IMR-90 (cell line): ENCODE data around the gene DNAH17.

Experiments used
- BHLHE40 ChIP-seq: fragments of 150-350 bp; IDR thresholded peaks from 2 replicates; pipeline ENCODE4 v1.6.1; 2016; ENCODE audit warnings: mild to moderate bottlenecking, low read depth, low read length
- CTCF ChIP-seq: conservative IDR thresholded peaks from 2 replicates; pipeline ENCODE4 v1.5.1; 2012; ENCODE audit warnings: mild to moderate bottlenecking, low read depth, low read length, improper control_type of control experiment
- FOS ChIP-seq: fragments of 150-350 bp; IDR thresholded peaks from 2 replicates; pipeline ENCODE4 v1.6.1; 2016; ENCODE audit warnings: low read depth, low read length
- POLR2A ChIP-seq: IDR thresholded peaks from 2 replicates; pipeline ENCODE4 v1.6.1; 2012; ENCODE audit warnings: mild to moderate bottlenecking, low read depth, low read length
- RFX5 ChIP-seq: IDR thresholded peaks from 2 replicates; pipeline ENCODE4 v1.8.0; 2012; ENCODE audit warnings: low read depth, mild to moderate bottlenecking, low read length, moderate library complexity
- SMC3 ChIP-seq: fragments of 150-350 bp; IDR thresholded peaks from 2 replicates; pipeline ENCODE4 v1.6.1; 2016; ENCODE audit warnings: low read depth, mild to moderate bottlenecking, antibody characterized with exemption, low read length, moderate library complexity

DNA sequence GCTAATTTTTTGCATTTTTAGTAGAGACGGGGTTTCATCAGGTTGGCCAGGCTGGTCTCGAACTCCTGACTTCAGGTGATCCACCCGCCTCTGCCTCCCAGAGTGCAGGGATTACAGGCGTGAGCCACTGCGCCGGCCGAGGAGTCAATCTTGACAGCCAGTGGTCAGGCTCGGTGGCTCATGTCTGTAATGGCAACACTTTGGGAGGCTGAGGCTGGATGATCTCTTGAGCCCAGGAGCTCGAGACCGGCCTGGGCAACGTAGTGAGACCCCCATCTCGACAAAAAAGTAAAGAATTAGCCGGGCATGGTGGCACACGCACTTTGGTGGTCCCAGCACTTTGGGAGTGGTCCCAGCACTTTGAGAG is 199.4 kb downstream of the DNAH17 start:
- TF ChIP-seq RFX5 (no peak), CTCF (no peak), SMC3 (no peak), FOS (no peak), POLR2A (no peak; the same call in 1 of the 2 replicates), BHLHE40 (no peak)
